ENCODE data around the gene CCP110.
A peak's percentile ranks its signal among the peaks of the same experiment; 100 is the strongest.

CCP110 gene

DNA sequence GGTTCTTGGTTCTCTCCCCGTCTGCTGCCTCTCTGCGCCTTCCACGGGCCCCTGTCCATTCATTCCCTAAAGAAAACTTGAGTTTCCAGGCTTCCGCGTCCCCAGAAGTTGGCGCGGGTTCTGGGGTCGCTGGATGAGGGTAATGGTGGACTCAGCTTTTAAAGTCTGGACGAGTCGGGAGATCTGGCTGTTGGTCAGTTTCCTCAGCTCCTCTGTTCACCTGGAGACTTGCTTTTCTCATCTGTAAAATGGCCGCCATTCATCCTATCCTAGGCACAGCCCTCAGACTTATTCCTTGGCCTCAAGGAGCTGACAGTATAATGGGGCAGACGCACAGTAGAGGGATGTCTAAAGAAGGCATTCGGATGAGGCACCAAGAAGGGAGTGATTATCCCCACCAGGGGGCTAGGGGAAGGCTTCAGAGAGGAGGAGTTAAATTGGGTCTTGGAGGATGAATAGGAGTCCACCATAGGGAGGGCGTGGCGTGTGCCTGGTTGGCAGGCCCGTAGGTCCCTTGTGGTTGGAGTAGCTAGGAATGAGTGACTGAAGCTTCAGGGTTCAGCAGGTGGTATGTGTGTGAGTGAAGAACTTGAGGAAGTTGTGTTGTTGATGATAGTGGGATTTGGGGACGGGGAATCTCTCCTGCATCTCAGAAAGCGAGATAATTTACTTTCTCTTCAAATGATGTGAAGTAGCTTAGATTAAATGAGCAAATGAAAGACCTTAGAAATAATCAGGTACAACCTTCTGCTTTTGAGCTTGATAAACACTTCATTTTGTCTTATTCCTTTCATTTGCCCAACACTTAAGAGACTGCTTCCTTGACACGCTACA is 32.4 kb downstream of the CCP110 start:
- Histone ChIP-seq H3K27me3 (ENCODE audit: insufficient read depth, low read length) (no peaks in the 10 kb centered on the region), H3K4me1 (ENCODE audit: insufficient read depth, low read length) (no peaks in the 10 kb centered on the region; the same call in 1 of the 2 replicates), H3K27ac (ENCODE audit: low read length) (peak overlapping the region; percentile 94), H3K36me3 (ENCODE audit: insufficient read depth, low read depth, low read length) (peaks cover 18% of the 10 kb centered on the region), H3K9me3 (ENCODE audit: insufficient read depth, low read depth, low read length) (no peaks in the 10 kb centered on the region), H3K9ac (ENCODE audit: low read depth, low read length) (peak overlapping the region; percentile 98), H3K4me3 (ENCODE audit: low read length) (peak overlapping the region; percentile 82)

DNA sequence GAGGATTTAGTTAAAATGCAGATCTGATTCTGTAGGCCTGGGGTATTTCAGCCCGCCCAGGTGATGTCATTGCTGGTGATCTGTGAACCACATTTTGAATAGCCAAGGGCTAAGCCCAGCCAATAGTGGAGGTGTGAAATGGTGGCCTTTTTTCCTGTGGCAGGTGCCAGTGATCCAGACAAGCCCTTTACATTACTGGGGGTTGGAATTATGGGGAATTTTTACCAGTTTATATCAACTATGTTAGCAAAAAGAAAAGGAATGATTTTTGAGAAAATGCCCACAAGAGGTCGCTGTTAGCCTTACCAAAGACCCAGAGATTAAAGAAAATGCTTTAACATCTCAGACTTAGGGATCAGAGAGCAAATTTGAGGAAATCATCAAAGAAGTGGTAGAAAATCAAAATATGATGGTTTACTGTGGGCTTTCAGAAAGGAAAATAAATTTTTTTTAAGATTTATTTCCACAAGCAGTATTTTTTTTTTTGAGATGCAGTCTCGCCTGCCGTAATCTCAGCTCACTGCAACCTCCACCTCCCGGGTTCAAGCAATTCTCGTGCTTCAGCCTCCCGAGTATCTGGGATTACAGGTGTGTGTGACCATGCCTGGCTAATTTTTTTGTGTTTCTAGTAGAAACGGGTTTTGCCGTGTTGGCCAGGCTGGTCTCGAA is 35.6 kb downstream of the CCP110 start:
- H3K27me3 ChIP-seq (ENCODE audit: insufficient read depth, low read length) = no peaks in the 10 kb centered on the region
- H3K9me3 ChIP-seq (ENCODE audit: insufficient read depth, low read depth, low read length) = no peaks in the 10 kb centered on the region
- H3K27ac ChIP-seq (ENCODE audit: low read length) = no peak overlapping the region
- no peak overlapping the region for H3K4me3 ChIP-seq (ENCODE audit: low read length)
- no peak overlapping the region for H3K9ac ChIP-seq (ENCODE audit: low read depth, low read length)
- no peaks in the 10 kb centered on the region; the same call in 1 of the 2 replicates for H3K4me1 ChIP-seq (ENCODE audit: insufficient read depth, low read length)
- no peaks in the 10 kb centered on the region for H3K36me3 ChIP-seq (ENCODE audit: insufficient read depth, low read depth, low read length)

DNA sequence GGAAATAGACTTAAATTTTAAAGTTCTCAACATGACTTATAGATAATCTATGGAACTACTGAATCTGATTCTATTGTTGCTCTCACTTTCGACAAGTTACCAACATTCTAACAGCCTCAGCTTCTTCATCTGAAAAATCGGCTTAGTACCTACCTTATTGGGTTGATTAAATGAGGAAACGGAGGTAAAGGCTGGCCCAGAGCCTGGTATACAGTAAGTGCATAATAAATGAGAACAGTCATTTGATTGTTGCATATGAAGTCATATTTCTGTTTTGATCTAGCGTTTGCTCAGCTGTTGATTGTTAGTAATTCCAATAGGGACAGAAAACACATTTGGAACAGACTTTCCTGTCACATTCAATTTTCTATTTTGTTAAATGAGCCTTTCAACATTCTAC is 36.3 kb downstream of the CCP110 start:
- no peaks in the 10 kb centered on the region for H3K9me3 ChIP-seq (ENCODE audit: insufficient read depth, low read depth, low read length)
- H3K4me3 ChIP-seq (ENCODE audit: low read length) = no peak overlapping the region
- no peak overlapping the region for H3K27ac ChIP-seq (ENCODE audit: low read length)
- H3K9ac ChIP-seq (ENCODE audit: low read depth, low read length) = no peak overlapping the region
- H3K36me3 ChIP-seq (ENCODE audit: insufficient read depth, low read depth, low read length) = peaks cover 5% of the 10 kb centered on the region
- H3K4me1 ChIP-seq (ENCODE audit: insufficient read depth, low read length) = no peaks in the 10 kb centered on the region; the same call in 1 of the 2 replicates
- H3K27me3 ChIP-seq (ENCODE audit: insufficient read depth, low read length) = no peaks in the 10 kb centered on the region

DNA sequence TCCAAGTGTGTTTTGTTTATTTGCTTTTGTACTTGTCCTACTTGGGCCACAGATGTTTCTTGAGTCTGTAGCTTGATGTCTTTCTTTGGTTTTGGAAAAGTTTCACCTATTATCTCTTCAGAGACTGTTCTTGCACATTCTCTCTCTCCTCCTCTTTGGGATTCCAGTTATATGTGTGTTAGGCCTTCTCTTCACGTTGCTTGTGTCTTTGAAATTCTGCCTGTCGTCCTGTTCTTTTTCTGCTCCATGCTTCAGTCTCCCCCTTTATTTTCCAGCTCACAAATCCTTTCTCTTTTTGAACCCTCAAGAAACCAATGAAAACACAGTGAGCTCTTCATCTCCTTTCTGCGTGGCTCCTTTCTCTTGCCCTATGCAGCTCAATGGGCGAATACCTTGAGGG is 39.6 kb downstream of the CCP110 start:
- Histone ChIP-seq H3K36me3 (ENCODE audit: insufficient read depth, low read depth, low read length) (peaks cover 31% of the 10 kb centered on the region), H3K27me3 (ENCODE audit: insufficient read depth, low read length) (no peaks in the 10 kb centered on the region), H3K27ac (ENCODE audit: low read length) (no peak overlapping the region), H3K4me1 (ENCODE audit: insufficient read depth, low read length) (no peaks in the 10 kb centered on the region; the same call in 1 of the 2 replicates), H3K4me3 (ENCODE audit: low read length) (no peak overlapping the region), H3K9ac (ENCODE audit: low read depth, low read length) (no peak overlapping the region), H3K9me3 (ENCODE audit: insufficient read depth, low read depth, low read length) (no peaks in the 10 kb centered on the region)

DNA sequence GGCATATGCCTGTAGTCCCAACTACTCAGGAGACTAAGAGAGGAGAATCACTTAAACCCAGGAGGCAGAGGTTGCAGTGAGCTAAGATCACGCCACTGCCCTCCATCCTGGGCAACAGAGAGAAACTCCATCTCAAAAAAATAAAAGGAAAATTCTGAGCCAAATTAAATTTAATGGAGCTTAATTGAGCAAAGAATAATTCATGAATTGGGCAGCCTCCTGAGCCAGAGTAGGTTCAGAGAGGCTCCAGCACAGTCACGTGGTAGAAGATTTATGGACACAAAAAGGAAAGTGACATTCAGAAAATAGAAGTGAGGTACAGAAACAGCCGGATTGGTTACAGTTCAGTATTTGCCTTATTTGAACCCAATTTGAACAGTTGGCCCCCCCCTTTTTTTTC is 42.6 kb downstream of the CCP110 start:
- peaks cover 45% of the 10 kb centered on the region for H3K36me3 ChIP-seq (ENCODE audit: insufficient read depth, low read depth, low read length)
- no peak overlapping the region for H3K27ac ChIP-seq (ENCODE audit: low read length)

DNA sequence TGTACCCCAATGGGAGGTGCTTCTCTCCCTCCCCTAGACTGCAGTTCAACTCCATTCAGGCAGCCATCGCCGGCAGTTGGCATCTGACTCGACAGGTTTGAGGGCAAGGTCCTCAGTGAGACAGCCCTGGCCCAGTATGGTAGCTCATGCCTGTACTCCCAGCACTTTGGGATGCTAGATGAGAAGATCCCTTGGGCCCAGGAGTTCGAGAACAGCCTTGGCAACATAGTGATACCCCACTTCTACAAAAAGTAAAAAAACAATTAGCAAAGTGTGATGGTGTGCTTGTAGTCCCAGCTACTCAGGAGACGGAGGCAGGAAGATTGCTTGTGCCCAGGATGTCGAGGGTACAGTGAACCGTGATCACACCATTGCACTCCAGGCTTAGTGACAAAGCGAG is 43.8 kb downstream of the CCP110 start:
- no peaks in the 10 kb centered on the region for H3K4me1 ChIP-seq (ENCODE audit: insufficient read depth, low read length)
- peaks cover 45% of the 10 kb centered on the region for H3K36me3 ChIP-seq (ENCODE audit: insufficient read depth, low read depth, low read length)
- no peaks in the 10 kb centered on the region for H3K9me3 ChIP-seq (ENCODE audit: insufficient read depth, low read depth, low read length)
- no peaks in the 10 kb centered on the region for H3K27me3 ChIP-seq (ENCODE audit: insufficient read depth, low read length)
- H3K9ac ChIP-seq (ENCODE audit: low read depth, low read length) = no peak overlapping the region
- no peak overlapping the region for H3K27ac ChIP-seq (ENCODE audit: low read length)
- H3K4me3 ChIP-seq (ENCODE audit: low read length) = no peak overlapping the region

More for the DNA sequence above, 42.6 kb downstream of the CCP110 start:
- no peak overlapping the region for H3K9ac ChIP-seq (ENCODE audit: low read depth, low read length)
- no peak overlapping the region for H3K4me3 ChIP-seq (ENCODE audit: low read length)
- H3K9me3 ChIP-seq (ENCODE audit: insufficient read depth, low read depth, low read length) = no peaks in the 10 kb centered on the region
- no peaks in the 10 kb centered on the region for H3K4me1 ChIP-seq (ENCODE audit: insufficient read depth, low read length)
- no peaks in the 10 kb centered on the region for H3K27me3 ChIP-seq (ENCODE audit: insufficient read depth, low read length)

DNA sequence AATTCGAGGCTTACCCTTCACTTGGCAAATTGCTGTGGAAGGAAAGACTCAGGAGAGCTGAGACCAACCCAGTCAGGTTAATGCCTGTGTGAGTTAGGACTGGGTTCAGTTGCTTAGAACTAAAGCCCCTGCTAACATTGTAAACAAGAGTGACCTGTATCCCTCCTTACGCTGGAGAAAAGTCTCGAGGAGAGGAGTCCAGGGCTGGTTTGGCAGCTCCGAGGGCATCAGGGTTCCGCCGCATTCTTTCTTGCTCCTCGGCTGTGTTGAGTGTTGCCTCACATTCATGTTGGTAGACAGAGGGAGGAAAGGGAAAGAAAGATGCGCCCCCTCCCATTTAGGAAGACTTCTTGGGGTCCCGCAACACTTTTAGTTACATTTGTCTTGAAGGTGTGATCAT is 50.3 kb downstream of the CCP110 start:
- no peak overlapping the region for H3K27ac ChIP-seq (ENCODE audit: low read length)
- H3K27me3 ChIP-seq (ENCODE audit: insufficient read depth, low read length) = no peaks in the 10 kb centered on the region
- no peak overlapping the region for H3K4me3 ChIP-seq (ENCODE audit: low read length)
- peaks cover 62% of the 10 kb centered on the region for H3K36me3 ChIP-seq (ENCODE audit: insufficient read depth, low read depth, low read length)
- no peaks in the 10 kb centered on the region for H3K4me1 ChIP-seq (ENCODE audit: insufficient read depth, low read length)
- H3K9ac ChIP-seq (ENCODE audit: low read depth, low read length) = no peak overlapping the region
- H3K9me3 ChIP-seq (ENCODE audit: insufficient read depth, low read depth, low read length) = no peaks in the 10 kb centered on the region

DNA sequence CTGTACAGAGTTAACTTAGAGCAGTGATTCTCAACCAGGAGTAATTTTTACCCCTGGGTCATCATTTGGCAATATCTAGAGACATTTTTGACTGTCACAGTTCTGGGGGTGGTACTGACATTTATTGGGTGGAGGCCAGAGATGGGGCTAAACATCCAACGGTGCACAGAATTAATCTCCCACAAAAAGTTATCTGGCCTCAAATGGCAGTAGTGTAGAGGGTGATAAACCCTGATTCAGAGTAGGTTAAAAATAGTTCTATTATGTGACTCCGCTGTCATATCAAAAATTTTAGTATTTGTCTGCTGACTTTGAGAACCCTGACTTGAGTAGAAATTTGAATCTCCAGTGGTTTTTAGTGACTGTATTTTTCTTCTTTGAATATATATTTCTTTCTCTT is 50.9 kb downstream of the CCP110 start:
- H3K9me3 ChIP-seq (ENCODE audit: insufficient read depth, low read depth, low read length) = no peaks in the 10 kb centered on the region
- no peaks in the 10 kb centered on the region for H3K27me3 ChIP-seq (ENCODE audit: insufficient read depth, low read length)
- H3K27ac ChIP-seq (ENCODE audit: low read length) = no peak overlapping the region
- H3K4me3 ChIP-seq (ENCODE audit: low read length) = no peak overlapping the region
- H3K4me1 ChIP-seq (ENCODE audit: insufficient read depth, low read length) = no peaks in the 10 kb centered on the region
- no peak overlapping the region for H3K9ac ChIP-seq (ENCODE audit: low read depth, low read length)
- peaks cover 61% of the 10 kb centered on the region for H3K36me3 ChIP-seq (ENCODE audit: insufficient read depth, low read depth, low read length)

DNA sequence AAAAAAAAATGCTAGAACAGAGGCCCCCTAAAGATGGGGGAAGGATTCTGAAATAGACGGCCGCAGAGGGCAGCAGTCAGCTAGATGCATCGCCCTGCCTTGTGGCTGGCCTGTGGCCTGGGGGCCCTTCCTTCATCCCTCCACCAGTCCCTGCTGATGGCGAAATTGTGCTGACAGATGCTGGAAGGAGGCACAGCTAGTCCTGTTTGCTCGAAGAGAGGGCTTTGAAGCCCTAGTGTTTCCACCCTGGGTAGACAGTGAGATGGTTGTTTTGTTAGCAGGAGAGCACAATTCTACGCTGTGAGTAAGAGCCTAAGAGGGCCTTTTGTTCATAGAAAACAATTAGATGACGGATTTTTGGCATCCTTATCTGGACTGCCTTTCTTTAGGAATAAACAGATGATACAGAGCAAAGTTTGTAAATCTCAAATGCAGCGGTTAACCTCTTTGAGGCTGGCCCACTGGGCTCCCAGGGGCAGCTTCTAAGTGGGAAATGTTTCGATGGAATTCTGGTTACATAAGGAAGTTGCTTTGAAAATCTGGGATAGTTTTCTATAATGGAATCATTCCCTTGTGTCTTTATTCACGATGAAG is 54.7 kb downstream of the CCP110 start:
- Histone ChIP-seq H3K27ac (ENCODE audit: low read length) (no peak overlapping the region), H3K9ac (ENCODE audit: low read depth, low read length) (no peak overlapping the region), H3K36me3 (ENCODE audit: insufficient read depth, low read depth, low read length) (peaks cover 88% of the 10 kb centered on the region), H3K4me1 (ENCODE audit: insufficient read depth, low read length) (no peaks in the 10 kb centered on the region), H3K27me3 (ENCODE audit: insufficient read depth, low read length) (no peaks in the 10 kb centered on the region), H3K4me3 (ENCODE audit: low read length) (no peak overlapping the region), H3K9me3 (ENCODE audit: insufficient read depth, low read depth, low read length) (peaks cover 10% of the 10 kb centered on the region; the same call in 1 of the 2 replicates)

DNA sequence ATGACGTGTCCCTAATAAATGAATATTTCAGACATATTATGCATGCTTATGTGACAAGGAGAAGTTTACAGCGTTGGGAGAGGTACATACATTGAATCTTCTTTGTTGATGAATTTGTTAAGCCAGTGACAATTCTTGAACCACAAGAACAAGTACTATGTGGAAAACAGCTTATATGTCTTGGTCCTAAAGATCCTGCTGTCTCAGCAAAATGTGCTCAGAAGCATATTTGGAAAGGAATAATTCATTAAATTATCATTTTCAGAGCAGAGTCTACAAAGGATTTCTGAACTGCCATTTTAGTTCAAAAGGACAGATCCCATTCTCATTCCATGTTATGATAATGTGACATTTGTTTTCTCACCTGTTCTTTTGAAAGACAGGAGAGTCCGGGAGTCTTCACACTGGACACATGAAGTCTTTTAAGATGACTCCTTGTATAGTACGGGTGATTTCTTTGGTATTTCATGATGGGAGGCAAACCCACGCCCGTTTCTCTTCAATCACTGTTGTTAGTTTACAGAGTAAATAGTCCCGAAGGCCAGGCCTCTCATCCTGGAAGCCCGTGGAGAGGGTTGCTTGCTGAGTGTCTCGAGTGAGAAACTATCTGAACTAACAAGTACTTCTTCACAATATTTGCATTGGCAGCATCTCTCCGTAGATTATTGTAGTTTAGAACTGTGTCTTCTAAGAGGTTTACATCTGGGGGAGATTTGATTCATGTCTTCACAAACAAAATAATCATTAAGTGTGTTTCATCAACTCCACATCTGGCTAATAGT is 58.5 kb downstream of the CCP110 start:
- H3K9me3 ChIP-seq (ENCODE audit: insufficient read depth, low read depth, low read length) = peaks cover 10% of the 10 kb centered on the region; the same call in 1 of the 2 replicates
- no peak overlapping the region for H3K9ac ChIP-seq (ENCODE audit: low read depth, low read length)
- H3K27ac ChIP-seq (ENCODE audit: low read length) = no peak overlapping the region
- H3K27me3 ChIP-seq (ENCODE audit: insufficient read depth, low read length) = no peaks in the 10 kb centered on the region
- H3K4me3 ChIP-seq (ENCODE audit: low read length) = no peak overlapping the region
- H3K4me1 ChIP-seq (ENCODE audit: insufficient read depth, low read length) = no peaks in the 10 kb centered on the region
- peaks cover 73% of the 10 kb centered on the region for H3K36me3 ChIP-seq (ENCODE audit: insufficient read depth, low read depth, low read length)

DNA sequence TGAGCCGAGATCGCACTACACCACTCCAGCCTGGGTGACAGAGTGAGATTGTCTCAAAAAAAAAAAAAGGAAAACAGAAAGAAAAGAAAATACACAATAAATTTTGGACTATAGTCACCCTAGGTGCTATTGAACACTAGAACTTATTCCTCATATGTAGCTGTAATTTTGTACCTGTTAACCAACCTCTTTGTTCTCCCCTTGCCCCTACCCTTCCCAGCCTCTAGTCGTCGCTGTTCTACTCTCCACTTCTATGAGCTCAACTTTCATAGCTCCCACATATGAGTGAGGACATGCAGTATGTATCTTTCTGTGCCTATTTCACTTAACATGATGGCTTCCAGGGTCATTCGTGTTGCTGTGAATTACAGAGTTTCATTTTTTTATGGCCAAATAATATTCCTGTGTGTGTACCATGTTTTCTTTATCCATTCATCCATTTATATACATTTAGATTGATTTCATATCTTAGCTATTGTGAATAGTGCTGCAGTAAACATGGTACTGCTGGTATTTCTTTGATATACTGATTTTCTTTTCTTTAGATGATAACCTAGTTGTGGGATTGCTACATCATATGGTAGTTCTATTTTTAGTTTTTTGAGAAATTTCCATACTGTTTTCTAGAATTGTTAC is 60.0 kb downstream of the CCP110 start:
- H3K4me3 ChIP-seq (ENCODE audit: low read length) = no peak overlapping the region
- H3K9me3 ChIP-seq (ENCODE audit: insufficient read depth, low read depth, low read length) = peaks cover 10% of the 10 kb centered on the region; the same call in 1 of the 2 replicates
- H3K4me1 ChIP-seq (ENCODE audit: insufficient read depth, low read length) = no peaks in the 10 kb centered on the region
- no peaks in the 10 kb centered on the region for H3K27me3 ChIP-seq (ENCODE audit: insufficient read depth, low read length)
- no peak overlapping the region for H3K27ac ChIP-seq (ENCODE audit: low read length)
- no peak overlapping the region for H3K9ac ChIP-seq (ENCODE audit: low read depth, low read length)
- H3K36me3 ChIP-seq (ENCODE audit: insufficient read depth, low read depth, low read length) = peaks cover 59% of the 10 kb centered on the region
